GM23248 (cell line): ENCODE data around the gene CFAP45. TPM values are rescaled to one million over a fixed set of nuclear protein-coding genes. Genes with fewer than 3 reads are reported as not detected.

ENCODE experiments used
- DNase-seq: peaks from one replicate; pipeline ENCODE4 v3.0.0-alpha.2; 2015
- H2AFZ ChIP-seq: fragments of 200-600 bp; sonication (generic); 2 replicates; pipeline ENCODE4 v1.6.1; 2016; ENCODE audit warnings: antibody characterized with exemption
- H3F3A ChIP-seq: fragments of 200-600 bp; sonication (generic); 2 replicates; pipeline ENCODE4 v1.6.1; 2016; ENCODE audit warnings: mild to moderate bottlenecking, antibody characterized with exemption, mixed run types; ENCODE audit not compliant: insufficient read depth
- H3K27ac ChIP-seq: fragments of 200-600 bp; sonication (generic); 2 replicates; pipeline ENCODE4 v1.5.1; 2016; ENCODE audit warnings: mild to moderate bottlenecking
- H3K27me3 ChIP-seq: fragments of 200-600 bp; sonication (generic); replicated peaks from 2 replicates; pipeline ENCODE4 v1.6.1; 2016; ENCODE audit warnings: mild to moderate bottlenecking; ENCODE audit not compliant: insufficient read depth
- H3K36me3 ChIP-seq: fragments of 200-600 bp; sonication (generic); 2 replicates; pipeline ENCODE4 v1.6.1; 2016; ENCODE audit warnings: low read depth, mild to moderate bottlenecking
- H3K4me1 ChIP-seq: fragments of 200-600 bp; sonication (generic); 2 replicates; pipeline ENCODE4 v1.6.1; 2016; ENCODE audit warnings: mild to moderate bottlenecking; ENCODE audit not compliant: insufficient read depth
- H3K4me2 ChIP-seq: fragments of 200-600 bp; sonication (generic); one replicate; pipeline ENCODE4 v1.6.1; 2016; ENCODE audit warnings: mild to moderate bottlenecking; ENCODE audit not compliant: unreplicated experiment
- H3K4me3 ChIP-seq: fragments of 200-600 bp; sonication (generic); 2 replicates; pipeline ENCODE4 v1.5.1; 2016; ENCODE audit warnings: mild to moderate bottlenecking
- H3K79me2 ChIP-seq: fragments of 200-600 bp; sonication (generic); 2 replicates; pipeline ENCODE4 v1.6.1; 2016; ENCODE audit warnings: mild to moderate bottlenecking; ENCODE audit not compliant: insufficient read depth
- H3K9ac ChIP-seq: fragments of 200-600 bp; sonication (generic); 2 replicates; pipeline ENCODE4 v1.6.1; 2016; ENCODE audit warnings: mild to moderate bottlenecking
- H3K9me2 ChIP-seq: fragments of 200-600 bp; sonication (generic); 2 replicates; pipeline ENCODE4 v1.6.1; 2016; ENCODE audit warnings: mixed run types, mild to moderate bottlenecking, moderate library complexity; ENCODE audit not compliant: insufficient read depth
- H3K9me3 ChIP-seq: fragments of 200-600 bp; sonication (generic); one replicate; pipeline ENCODE4 v1.6.1; 2017; ENCODE audit warnings: low read depth
- H4K20me1 ChIP-seq: fragments of 200-600 bp; sonication (generic); 2 replicates; pipeline ENCODE4 v1.6.0; 2016; ENCODE audit not compliant: insufficient read depth
- EZH2 ChIP-seq: fragments of 200-600 bp; sonication (generic); IDR thresholded peaks from 2 replicates; pipeline ENCODE4 v1.6.1; 2018; ENCODE audit warnings: antibody characterized with exemption, mild to moderate bottlenecking; ENCODE audit not compliant: insufficient read depth, poor library complexity, severe bottlenecking
- EZH2phosphoT487 ChIP-seq: fragments of 200-600 bp; sonication (generic); IDR thresholded peaks from 2 replicates; pipeline ENCODE4 v1.6.1; 2018; ENCODE audit warnings: antibody characterized with exemption, moderate library complexity, mild to moderate bottlenecking, low read depth; ENCODE audit not compliant: insufficient read depth
- WGBS, 2 experiments: methylation state at CpG; one replicate each; pipeline ENCODE4 v1.1.6; 2015 to 2017; ENCODE audit warnings: low lambda C conversion rate in 2 of 2, low coverage in 1 of 2; ENCODE audit errors: missing lambda C conversion rate in 2 of 2; 5-methylcytosine and 5-hydroxymethylcytosine counted together
- in situ Hi-C: fragments of 300-500 bp; cut with MboI; formaldehyde crosslinking; loops from 2 replicates; pipeline ENCODE4 v1.15.0; 2020
- polyA plus RNA-seq: library from polyadenylated mRNA; unstranded; fragments of >200 nt; fragmentation: Nextera tagmentation; extraction: Ambion mirVana; gene quantifications from 2 replicates; pipeline ENCODE4 v1.2.1, GENCODE V29; 2016
- total RNA-seq: library from RNA; depleted of rRNA; stranded (reverse); fragments of >200 nt; shearing (Covaris generic); gene quantifications from 2 replicates; pipeline ENCODE4 v1.2.3, GENCODE V29; 2014

The CFAP45 gene
- total and polyA plus RNA-seq, 2 experiments from 2014 or later: 0.51 TPM; not detected in 1

- no peaks in the 10 kb centered on the region for H3K4me1 ChIP-seq
- no peak overlapping the region for H3K4me2 ChIP-seq
- no peaks in the 10 kb centered on the region for H4K20me1 ChIP-seq
- 89 to 91% methylated on average over 8 of the region's 8 CpGs for WGBS, 2 experiments
- no peaks in the 10 kb centered on the region for H3F3A ChIP-seq
- no peak overlapping the region for H2AFZ ChIP-seq
- H3K9me3 ChIP-seq: no peaks in the 10 kb centered on the region
- in situ Hi-C loops: no loop called here
- no peaks in the 10 kb centered on the region for H3K36me3 ChIP-seq
- TF ChIP-seq EZH2 (no peak), EZH2phosphoT487 (no peak)
- H3K9ac ChIP-seq: no peak overlapping the region
- H3K27ac ChIP-seq: no peak overlapping the region
- no peaks in the 10 kb centered on the region for H3K27me3 ChIP-seq
- H3K9me2 ChIP-seq: no peaks in the 10 kb centered on the region
- H3K79me2 ChIP-seq: no peaks in the 10 kb centered on the region
- no peak overlapping the region for H3K4me3 ChIP-seq
- DNase-seq: no peak
These were observed 30.7 kb upstream of the CFAP45 start for GRCh38 chr1:159930634-159931033.

GRCh38 chr1:159930216-159930615, 30.3 kb upstream of the CFAP45 start:
- Histone ChIP-seq H4K20me1 (no peaks in the 10 kb centered on the region), H3K9me2 (no peaks in the 10 kb centered on the region), H3K79me2 (no peaks in the 10 kb centered on the region), H2AFZ (no peak overlapping the region), H3K4me3 (no peak overlapping the region), H3K4me1 (no peaks in the 10 kb centered on the region), H3K9ac (no peak overlapping the region), H3F3A (no peaks in the 10 kb centered on the region), H3K27ac (no peak overlapping the region), H3K4me2 (no peak overlapping the region), H3K27me3 (no peaks in the 10 kb centered on the region), H3K9me3 (no peaks in the 10 kb centered on the region), H3K36me3 (no peaks in the 10 kb centered on the region)
- TF ChIP-seq EZH2 (no peak), EZH2phosphoT487 (no peak)
- in situ Hi-C loops: no loop called here
- no peak for DNase-seq
- 93% methylated on average over 11 of the region's 11 CpGs for WGBS, 2 experiments

- WGBS, 2 experiments: 82 to 84% methylated on average over 47 to 48 of the region's 48 CpGs
- in situ Hi-C loops: no loop called here
- no peaks in the 10 kb centered on the region for H3K27me3 ChIP-seq
- no peak overlapping the region for H3K4me2 ChIP-seq
- H3F3A ChIP-seq: no peaks in the 10 kb centered on the region
- no peaks in the 10 kb centered on the region for H3K9me3 ChIP-seq
- no peak overlapping the region for H3K27ac ChIP-seq
- DNase-seq: no peak
- no peaks in the 10 kb centered on the region for H3K4me1 ChIP-seq
- H4K20me1 ChIP-seq: no peaks in the 10 kb centered on the region
- no peaks in the 10 kb centered on the region for H3K36me3 ChIP-seq
- TF ChIP-seq EZH2phosphoT487 (no peak), EZH2 (no peak)
- no peak overlapping the region for H2AFZ ChIP-seq
- no peak overlapping the region for H3K4me3 ChIP-seq
- H3K9me2 ChIP-seq: no peaks in the 10 kb centered on the region
- 0 out of 2 replicates have a peak, but pooled peaks cover under 1% of the 10 kb centered on the region for H3K79me2 ChIP-seq
- H3K9ac ChIP-seq: no peak overlapping the region
These were observed 29.4 kb upstream of the CFAP45 start for GRCh38 chr1:159929155-159930051.

GRCh38 chr1:159928491-159929050, 28.6 kb upstream of the CFAP45 start:
- TF ChIP-seq EZH2phosphoT487: no peak
- no peak for TF ChIP-seq EZH2
- 89 to 91% methylated on average over 11 to 18 of the region's 18 CpGs for WGBS, 2 experiments
- Histone ChIP-seq H3K79me2 (peaks cover 8% of the 10 kb centered on the region), H3K4me3 (no peak overlapping the region), H3K36me3 (no peaks in the 10 kb centered on the region), H4K20me1 (no peaks in the 10 kb centered on the region), H3K27ac (no peak overlapping the region), H3K27me3 (no peaks in the 10 kb centered on the region), H3K9ac (no peak overlapping the region), H2AFZ (no peak overlapping the region), H3K4me2 (no peak overlapping the region), H3K9me3 (no peaks in the 10 kb centered on the region), H3K4me1 (no peaks in the 10 kb centered on the region), H3F3A (no peaks in the 10 kb centered on the region), H3K9me2 (no peaks in the 10 kb centered on the region)
- no peak for DNase-seq
- in situ Hi-C loops: no loop called here
